Neural progenitor cell (in vitro differentiated cells): ENCODE data around the gene NOP16.

Experiments
- EZH2 ChIP-seq: fragments of 200-600 bp; sonication (generic); IDR thresholded peaks from 2 replicates; pipeline ENCODE4 v1.6.1; 2017; ENCODE audit warnings: antibody characterized with exemption, mild to moderate bottlenecking, moderate library complexity
- EZH2phosphoT487 ChIP-seq: fragments of 200-600 bp; sonication (generic); IDR thresholded peaks from 2 replicates; pipeline ENCODE4 v1.6.1; 2017; ENCODE audit warnings: antibody characterized with exemption
- TF ChIP-seq, protein P1 (sequence below): fragments of 200-600 bp; sonication (generic); IDR thresholded peaks from 2 replicates; pipeline ENCODE4 v1.5.1; 2017; ENCODE audit warnings: antibody characterized with exemption, mild to moderate bottlenecking

DNA sequence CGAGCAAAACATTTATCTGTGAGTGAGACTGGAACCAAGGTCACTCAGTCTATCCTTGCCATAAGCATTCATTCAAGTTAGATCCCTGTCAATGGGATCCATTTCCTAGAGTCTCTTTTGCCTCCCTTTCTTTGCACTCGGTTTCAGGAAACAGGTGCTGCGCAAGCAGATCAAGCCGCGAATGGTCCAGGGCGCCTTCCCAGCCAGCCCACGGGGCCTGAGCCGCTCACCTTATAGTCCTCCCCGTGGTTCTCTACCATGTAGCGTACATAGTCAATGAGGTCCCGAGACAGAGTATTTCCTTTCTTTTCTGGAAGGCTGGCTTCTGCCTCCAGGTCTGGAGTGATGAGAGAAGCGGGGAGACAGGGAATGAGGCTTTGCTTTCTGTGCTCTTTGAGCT lies 3.4 kb downstream of the NOP16 start:
- TF ChIP-seq, protein P1, sequence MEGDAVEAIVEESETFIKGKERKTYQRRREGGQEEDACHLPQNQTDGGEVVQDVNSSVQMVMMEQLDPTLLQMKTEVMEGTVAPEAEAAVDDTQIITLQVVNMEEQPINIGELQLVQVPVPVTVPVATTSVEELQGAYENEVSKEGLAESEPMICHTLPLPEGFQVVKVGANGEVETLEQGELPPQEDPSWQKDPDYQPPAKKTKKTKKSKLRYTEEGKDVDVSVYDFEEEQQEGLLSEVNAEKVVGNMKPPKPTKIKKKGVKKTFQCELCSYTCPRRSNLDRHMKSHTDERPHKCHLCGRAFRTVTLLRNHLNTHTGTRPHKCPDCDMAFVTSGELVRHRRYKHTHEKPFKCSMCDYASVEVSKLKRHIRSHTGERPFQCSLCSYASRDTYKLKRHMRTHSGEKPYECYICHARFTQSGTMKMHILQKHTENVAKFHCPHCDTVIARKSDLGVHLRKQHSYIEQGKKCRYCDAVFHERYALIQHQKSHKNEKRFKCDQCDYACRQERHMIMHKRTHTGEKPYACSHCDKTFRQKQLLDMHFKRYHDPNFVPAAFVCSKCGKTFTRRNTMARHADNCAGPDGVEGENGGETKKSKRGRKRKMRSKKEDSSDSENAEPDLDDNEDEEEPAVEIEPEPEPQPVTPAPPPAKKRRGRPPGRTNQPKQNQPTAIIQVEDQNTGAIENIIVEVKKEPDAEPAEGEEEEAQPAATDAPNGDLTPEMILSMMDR = no peak
- no peak for TF ChIP-seq EZH2
- TF ChIP-seq EZH2phosphoT487 = no peak
